Liver (tissue), 9 donors: Measurements from ENCODE around the gene CAPRIN1. TPM values are rescaled to one million over a fixed set of nuclear protein-coding genes. Genes with fewer than 3 reads are reported as not detected.

ENCODE experiments used
- DNase-seq: peaks from one replicate; pipeline ENCODE4 v3.0.0-alpha.2; 2017; ENCODE audit warnings: low spot score
- H3K27ac ChIP-seq, 2 donors: one replicate each; pipeline ENCODE4 v1.7.0; 2013; ENCODE audit warnings: inconsistent platforms in 2 of 2, low read length in 2 of 2, control low read depth in 1 of 2, low read depth in 1 of 2, mild to moderate bottlenecking in 1 of 2
- H3K27me3 ChIP-seq, 4 donors: one replicate each; pipeline versions ENCODE4 v1.6.1 to v1.7.0; 2013; ENCODE audit warnings: low read length in 3 of 4, inconsistent platforms in 1 of 4, mild to moderate bottlenecking in 1 of 4, moderate library complexity in 1 of 4; ENCODE audit not compliant: control insufficient read depth in 4 of 4, insufficient read depth in 4 of 4
- H3K36me3 ChIP-seq, 4 donors: one replicate each; pipeline versions ENCODE4 v1.6.1 to v1.7.0; 2013; ENCODE audit warnings: low read length in 3 of 4, mild to moderate bottlenecking in 3 of 4, low read depth in 1 of 4, moderate library complexity in 1 of 4; ENCODE audit not compliant: control insufficient read depth in 4 of 4, insufficient read depth in 3 of 4
- H3K4me1 ChIP-seq, 4 donors: one replicate each; pipeline versions ENCODE4 v1.6.1 to v1.7.0; 2013; ENCODE audit warnings: low read length in 3 of 4, mild to moderate bottlenecking in 3 of 4, moderate library complexity in 1 of 4; ENCODE audit not compliant: control insufficient read depth in 4 of 4, insufficient read depth in 4 of 4
- H3K4me3 ChIP-seq, 3 donors: one replicate each; pipeline versions ENCODE4 v1.6.1 to v1.7.0; 2013; ENCODE audit warnings: low read length in 3 of 3, control low read depth in 1 of 3, low read depth in 1 of 3, mild to moderate bottlenecking in 1 of 3
- H3K9ac ChIP-seq, 2 donors: one replicate each; pipeline ENCODE4 v1.7.0; 2013; ENCODE audit warnings: low read length in 2 of 2, mild to moderate bottlenecking in 2 of 2, moderate library complexity in 2 of 2, control low read depth in 1 of 2, low read depth in 1 of 2
- H3K9me3 ChIP-seq, 4 donors: one replicate each; pipeline versions ENCODE4 v1.6.1 to v1.7.0; 2013; ENCODE audit warnings: low read length in 3 of 4; ENCODE audit not compliant: control insufficient read depth in 4 of 4
- ATF3 ChIP-seq: IDR thresholded peaks from 2 replicates; pipeline ENCODE4 v1.6.1; 2016; ENCODE audit warnings: antibody characterized with exemption
- CTCF ChIP-seq: fragments of 150-350 bp; IDR thresholded peaks from 2 replicates; pipeline ENCODE4 v1.5.1; 2017; ENCODE audit warnings: improper control_type of control experiment, low read depth, low read length; ENCODE audit not compliant: missing input control
- EGR1 ChIP-seq, 2 donors: IDR thresholded peaks; 2 replicates each; pipeline ENCODE4 v1.6.1; 2016 to 2018; ENCODE audit warnings: antibody characterized with exemption in 2 of 2, low read depth in 2 of 2
- FOXA1 ChIP-seq: IDR thresholded peaks from 2 replicates; pipeline ENCODE4 v1.6.1; 2016; ENCODE audit warnings: antibody characterized with exemption
- FOXA2 ChIP-seq: IDR thresholded peaks from 2 replicates; pipeline ENCODE4 v1.6.1; 2016; ENCODE audit warnings: antibody characterized with exemption
- GABPA ChIP-seq, 2 donors: IDR thresholded peaks in 1 of 2; conservative IDR thresholded peaks in 1 of 2; 2 replicates each; pipeline ENCODE4 v1.6.1; 2016; ENCODE audit warnings: antibody characterized with exemption in 2 of 2, mild to moderate bottlenecking in 1 of 2, moderate library complexity in 1 of 2
- HNF4A ChIP-seq, 2 donors: conservative IDR thresholded peaks; 2 replicates each; pipeline ENCODE4 v1.6.1; 2016; ENCODE audit warnings: antibody characterized with exemption in 2 of 2, mild to moderate bottlenecking in 2 of 2
- JUND ChIP-seq, 2 donors: IDR thresholded peaks; 2 replicates each; pipeline ENCODE4 v1.6.1; 2016; ENCODE audit warnings: antibody characterized with exemption in 2 of 2
- MAX ChIP-seq: IDR thresholded peaks from 2 replicates; pipeline ENCODE4 v1.6.1; 2016; ENCODE audit warnings: antibody characterized with exemption
- NR2F2 ChIP-seq: IDR thresholded peaks from 2 replicates; pipeline ENCODE4 v1.6.1; 2016; ENCODE audit warnings: antibody characterized with exemption
- REST ChIP-seq: IDR thresholded peaks from 2 replicates; pipeline ENCODE4 v1.6.1; 2016; ENCODE audit warnings: antibody characterized with exemption, mild to moderate bottlenecking
- RXRA ChIP-seq, 2 donors: IDR thresholded peaks; 2 replicates each; pipeline ENCODE4 v1.6.1; 2017 to 2018; ENCODE audit warnings: antibody characterized with exemption in 2 of 2, mild to moderate bottlenecking in 1 of 2
- SP1 ChIP-seq: IDR thresholded peaks from 2 replicates; pipeline ENCODE4 v1.6.1; 2018; ENCODE audit warnings: antibody characterized with exemption, mild to moderate bottlenecking
- TAF1 ChIP-seq: conservative IDR thresholded peaks from 2 replicates; pipeline ENCODE4 v1.6.1; 2016; ENCODE audit warnings: antibody characterized with exemption, mild to moderate bottlenecking
- YY1 ChIP-seq: IDR thresholded peaks from 2 replicates; pipeline ENCODE4 v1.6.1; 2016; ENCODE audit warnings: antibody characterized with exemption, mild to moderate bottlenecking
- ZBTB33 ChIP-seq: IDR thresholded peaks from 2 replicates; pipeline ENCODE4 v1.6.1; 2016; ENCODE audit warnings: antibody characterized with exemption
- WGBS: extraction: QIAGEN DNeasy Blood & Tissue Kit; methylation state at CpG from one replicate; pipeline ENCODE4 v1.1.7; 2013; 5-methylcytosine and 5-hydroxymethylcytosine counted together
- polyA plus RNA-seq, 2 donors: library from polyadenylated mRNA; stranded (reverse) in 1 of 2; unstranded in 1 of 2; fragments of 200-250 nt in 1 of 2; fragments of >200 nt in 1 of 2; fragmentation: Nextera tagmentation in 1 of 2; extraction: Ambion mirVana in 1 of 2; gene quantifications; one replicate each; pipeline versions ENCODE4 v1.2.1 to v1.2.3, GENCODE V29; 2013 to 2015
- total RNA-seq, 2 donors: library from RNA; depleted of rRNA; stranded (reverse); fragments of >200 nt; gene quantifications; one replicate each; pipeline ENCODE4 v1.2.3, GENCODE V29; 2014
- donor health status: healthy.
- donor health status: healthy.
- donor health status: healthy.
- donor health status: healthy.
- donor health status: healthy.

Gene CAPRIN1
- total and polyA plus RNA-seq, 4 donors = 19.5 to 112 (median 56.5) TPM

GRCh38 chr11:34134765-34135164, 83.2 kb downstream of the CAPRIN1 start:
- TF ChIP-seq FOXA1 = no peak
- TF ChIP-seq EGR1 (IDR thresholded peaks at IDR 0.05; ENCODE audit: low read depth in 2 of 2) = no peak
- TF ChIP-seq NR2F2 = no peak
- TF ChIP-seq TAF1 = no peak
- TF ChIP-seq REST = no peak
- TF ChIP-seq JUND (IDR thresholded peaks at IDR 0.05) = no peak
- TF ChIP-seq ATF3 = no peak
- no peak for TF ChIP-seq YY1
- no peak for TF ChIP-seq ZBTB33
- no peak for TF ChIP-seq FOXA2
- no peak for TF ChIP-seq MAX
- no peak for TF ChIP-seq HNF4A (conservative IDR thresholded peaks at IDR 0.05)
- no peak for TF ChIP-seq CTCF
- TF ChIP-seq RXRA (IDR thresholded peaks at IDR 0.05) = no peak
- no peak overlapping the region for H3K9ac ChIP-seq
- 94% methylated on average over 5 of the region's 5 CpGs for WGBS

GRCh38 chr11:34135439-34135838, 83.9 kb downstream of the CAPRIN1 start:
- Histone ChIP-seq H3K27me3 (no peaks in the 10 kb centered on the region), H3K36me3 (peaks cover 5 to 93% (median 62%) of the 10 kb centered on the region in 4 donors), H3K9me3 (no peaks in the 10 kb centered on the region), H3K27ac (no peak overlapping the region), H3K4me1 (no peaks in the 10 kb centered on the region), H3K4me3 (no peak overlapping the region), H3K9ac (no peak overlapping the region)
- no peak for DNase-seq
- TF ChIP-seq GABPA (IDR thresholded peaks at IDR 0.05 in 1 of 2, conservative IDR thresholded peaks at IDR 0.05 in 1 of 2) = no peak
- no peak for TF ChIP-seq TAF1
- no peak for TF ChIP-seq NR2F2
- TF ChIP-seq ATF3 = no peak
- TF ChIP-seq MAX = no peak
- no peak for TF ChIP-seq SP1
- no peak for TF ChIP-seq JUND (IDR thresholded peaks at IDR 0.05)
- no peak for TF ChIP-seq FOXA2
- WGBS = 97% methylated on average over 3 of the region's 3 CpGs

More at GRCh38 chr11:34134765-34135164, 83.2 kb downstream of the CAPRIN1 start:
- H3K36me3 ChIP-seq = peaks cover 4 to 93% (median 65%) of the 10 kb centered on the region in 4 donors
- H3K27ac ChIP-seq = no peak overlapping the region
- H3K4me3 ChIP-seq = no peak overlapping the region
- no peak for DNase-seq
- H3K27me3 ChIP-seq = no peaks in the 10 kb centered on the region
- no peaks in the 10 kb centered on the region for H3K9me3 ChIP-seq
- no peaks in the 10 kb centered on the region for H3K4me1 ChIP-seq
